CD14-positive monocyte (primary cell): ENCODE data around the gene TMEM132D. TPM values are rescaled to one million over a fixed set of nuclear protein-coding genes. Genes with fewer than 3 reads are reported as not detected.

Source experiments
- DNase-seq, 3 donors: peaks; one replicate each; pipeline ENCODE4 v3.0.0-alpha.2; 2011 to 2022
- H2AFZ ChIP-seq: 2 replicates; pipeline ENCODE4 v1.6.0; 2012; ENCODE audit warnings: mild to moderate bottlenecking, low read depth, low read length, inconsistent platforms; ENCODE audit not compliant: insufficient read depth, poor library complexity, severe bottlenecking
- H3K27ac ChIP-seq, 2 donors: 1 replicate in 1 of 2; 2 replicates in 1 of 2; pipeline ENCODE4 v1.5.1; 2012 to 2013; ENCODE audit warnings: low read length in 2 of 2, control low read depth in 1 of 2, inconsistent platforms in 1 of 2, low read depth in 1 of 2, mild to moderate bottlenecking in 1 of 2
- H3K27me3 ChIP-seq, 2 donors: one replicate each; pipeline versions ENCODE4 v1.6.0 to v1.6.1; 2011 to 2013; ENCODE audit warnings: low read length in 2 of 2; ENCODE audit not compliant: control insufficient read depth in 2 of 2, insufficient read depth in 2 of 2
- H3K36me3 ChIP-seq, 2 donors: replicated peaks in 1 of 2; 1 replicate in 1 of 2; 2 replicates in 1 of 2; pipeline versions ENCODE4 v1.5.1 to v1.6.1; 2012 to 2013; ENCODE audit warnings: low read length in 2 of 2, control low read depth in 1 of 2, inconsistent platforms in 1 of 2, mild to moderate bottlenecking in 1 of 2; ENCODE audit not compliant: insufficient read depth in 2 of 2, control insufficient read depth in 1 of 2
- H3K4me1 ChIP-seq, 2 donors: 1 replicate in 1 of 2; 2 replicates in 1 of 2; pipeline versions ENCODE4 v1.5.1 to v1.6.1; 2012 to 2013; ENCODE audit warnings: low read length in 2 of 2, control low read depth in 1 of 2, inconsistent platforms in 1 of 2, mild to moderate bottlenecking in 1 of 2, moderate library complexity in 1 of 2; ENCODE audit not compliant: insufficient read depth in 2 of 2, control insufficient read depth in 1 of 2
- H3K4me2 ChIP-seq: replicated peaks from 2 replicates; pipeline ENCODE3; 2012; ENCODE audit warnings: low read length, moderate library complexity, mild to moderate bottlenecking; ENCODE audit not compliant: poor library complexity, severe bottlenecking; ENCODE audit errors: extremely low read depth
- H3K4me3 ChIP-seq, 3 experiments: fragments of 200-600 bp in 1 of 3; sonication (generic) in 1 of 3; replicated peaks in 1 of 3; 1 replicate in 2 of 3; 2 replicates in 1 of 3; pipeline ENCODE4 v1.5.1; 2011 to 2013; ENCODE audit warnings: low read length in 3 of 3, mild to moderate bottlenecking in 3 of 3, control low read depth in 2 of 3, low read depth in 2 of 3, inconsistent platforms in 1 of 3, moderate library complexity in 1 of 3
- H3K79me2 ChIP-seq: 2 replicates; pipeline ENCODE4 v1.6.0; 2012; ENCODE audit warnings: mild to moderate bottlenecking, control low read depth, inconsistent platforms, low read length, moderate library complexity; ENCODE audit not compliant: insufficient read depth
- H3K9ac ChIP-seq: 2 replicates; pipeline ENCODE4 v1.6.0; 2017; ENCODE audit warnings: low read length, mild to moderate bottlenecking; ENCODE audit not compliant: insufficient read depth, poor library complexity, severe bottlenecking
- H3K9me3 ChIP-seq, 2 donors: replicated peaks in 1 of 2; 1 replicate in 1 of 2; 2 replicates in 1 of 2; pipeline versions ENCODE4 v1.5.1 to v1.6.1; 2012 to 2013; ENCODE audit warnings: low read length in 2 of 2, control low read depth in 1 of 2; ENCODE audit not compliant: control insufficient read depth in 1 of 2, insufficient read depth in 1 of 2
- H4K20me1 ChIP-seq: 2 replicates; pipeline ENCODE4 v1.6.0; 2012; ENCODE audit warnings: mild to moderate bottlenecking, low read length, control low read depth, moderate library complexity; ENCODE audit not compliant: insufficient read depth
- H3K27ac Mint-ChIP-seq, 7 donors: one replicate each; pipeline ENCODE4 v1.8.0; 2020; ENCODE audit warnings: mild to moderate bottlenecking in 7 of 7, mixed read lengths in 7 of 7, moderate library complexity in 6 of 7, inconsistent platforms in 2 of 7
- H3K27me3 Mint-ChIP-seq, 3 donors: one replicate each; pipeline ENCODE4 v1.8.0; 2021 to 2022; ENCODE audit warnings: low read depth in 3 of 3, mild to moderate bottlenecking in 3 of 3, mixed read lengths in 3 of 3, moderate library complexity in 3 of 3, inconsistent platforms in 1 of 3
- H3K36me3 Mint-ChIP-seq, 2 donors: one replicate each; pipeline ENCODE4 v1.8.0; 2020; ENCODE audit warnings: mixed read lengths in 2 of 2, inconsistent platforms in 1 of 2, mild to moderate bottlenecking in 1 of 2
- H3K4me1 Mint-ChIP-seq: one replicate; pipeline ENCODE4 v1.8.0; 2020; ENCODE audit warnings: mild to moderate bottlenecking, mixed read lengths
- H3K4me3 Mint-ChIP-seq, 2 donors: one replicate each; pipeline ENCODE4 v1.8.0; 2020; ENCODE audit warnings: mild to moderate bottlenecking in 2 of 2, mixed read lengths in 2 of 2, moderate library complexity in 1 of 2
- H3K9me3 Mint-ChIP-seq, 7 donors: one replicate each; pipeline ENCODE4 v1.8.0; 2020 to 2022; ENCODE audit warnings: mixed read lengths in 7 of 7, mild to moderate bottlenecking in 6 of 7, moderate library complexity in 6 of 7, inconsistent platforms in 2 of 7
- WGBS: methylation state at CpG from one replicate; pipeline ENCODE4 v1.1.5; 2013; ENCODE audit warnings: missing lambda C conversion rate; ENCODE audit not compliant: insufficient coverage; 5-methylcytosine and 5-hydroxymethylcytosine counted together
- intact Hi-C, 2 donors: fragments of 100-400 bp; cut with micrococcal nuclease; formaldehyde crosslinking; loops; one replicate each; pipeline versions ENCODE4 v1.15.0 to v1.15.1; 2023
- polyA plus RNA-seq, 3 donors: library from polyadenylated mRNA; depleted of rRNA in 1 of 3; unstranded in 2 of 3; stranded (reverse) in 1 of 3; fragments of 300-500 nt in 2 of 3; fragments of >200 nt in 1 of 3; fragmentation: Illumina TruSeq in 2 of 3; gene quantifications; 1 replicate in 2 of 3; 2 replicates in 1 of 3; pipeline ENCODE4 v1.2.3, GENCODE V29; 2012 to 2021
- TF ChIP-seq, protein P1 (sequence below): fragments of 200-600 bp; IDR thresholded peaks from one replicate; pipeline ENCODE4 v1.8.0; 2022; ENCODE audit warnings: antibody characterized with exemption, mild to moderate bottlenecking

The TMEM132D gene
- polyA plus RNA-seq, 3 donors = 0.04 TPM; not detected in 2

GRCh38 chr12:129234209-129234608 is 669.6 kb downstream of the TMEM132D start:
- no peaks in the 10 kb centered on the region for H3K4me1 ChIP-seq
- H3K9me3 Mint-ChIP-seq = peaks cover 0 to 6% (median 0%) of the 10 kb centered on the region in 7 donors
- H3K4me2 ChIP-seq = no peak overlapping the region
- H3K4me1 Mint-ChIP-seq = no peaks in the 10 kb centered on the region
- H3K9ac ChIP-seq = no peak overlapping the region
- no peaks in the 10 kb centered on the region for H4K20me1 ChIP-seq
- 73% methylated on average over 5 of the region's 6 CpGs for WGBS
- H3K4me3 ChIP-seq = no peak overlapping the region
- H3K36me3 ChIP-seq = no peaks in the 10 kb centered on the region
- DNase-seq = no peak
- intact Hi-C loops = no loop called here
- H3K79me2 ChIP-seq = no peaks in the 10 kb centered on the region
- no peaks in the 10 kb centered on the region for H3K27me3 ChIP-seq
- H3K27me3 Mint-ChIP-seq = peaks cover 0 to 1% (median 0%) of the 10 kb centered on the region in 3 donors
- no peak overlapping the region for H2AFZ ChIP-seq
- H3K27ac Mint-ChIP-seq = no peak overlapping the region
- no peaks in the 10 kb centered on the region for H3K36me3 Mint-ChIP-seq
- no peak overlapping the region for H3K4me3 Mint-ChIP-seq
- TF ChIP-seq, protein P1, sequence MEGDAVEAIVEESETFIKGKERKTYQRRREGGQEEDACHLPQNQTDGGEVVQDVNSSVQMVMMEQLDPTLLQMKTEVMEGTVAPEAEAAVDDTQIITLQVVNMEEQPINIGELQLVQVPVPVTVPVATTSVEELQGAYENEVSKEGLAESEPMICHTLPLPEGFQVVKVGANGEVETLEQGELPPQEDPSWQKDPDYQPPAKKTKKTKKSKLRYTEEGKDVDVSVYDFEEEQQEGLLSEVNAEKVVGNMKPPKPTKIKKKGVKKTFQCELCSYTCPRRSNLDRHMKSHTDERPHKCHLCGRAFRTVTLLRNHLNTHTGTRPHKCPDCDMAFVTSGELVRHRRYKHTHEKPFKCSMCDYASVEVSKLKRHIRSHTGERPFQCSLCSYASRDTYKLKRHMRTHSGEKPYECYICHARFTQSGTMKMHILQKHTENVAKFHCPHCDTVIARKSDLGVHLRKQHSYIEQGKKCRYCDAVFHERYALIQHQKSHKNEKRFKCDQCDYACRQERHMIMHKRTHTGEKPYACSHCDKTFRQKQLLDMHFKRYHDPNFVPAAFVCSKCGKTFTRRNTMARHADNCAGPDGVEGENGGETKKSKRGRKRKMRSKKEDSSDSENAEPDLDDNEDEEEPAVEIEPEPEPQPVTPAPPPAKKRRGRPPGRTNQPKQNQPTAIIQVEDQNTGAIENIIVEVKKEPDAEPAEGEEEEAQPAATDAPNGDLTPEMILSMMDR = no peak
- H3K9me3 ChIP-seq = peaks cover 0 to under 1% of the 10 kb centered on the region in 2 donors
- no peak overlapping the region for H3K27ac ChIP-seq

DNA sequence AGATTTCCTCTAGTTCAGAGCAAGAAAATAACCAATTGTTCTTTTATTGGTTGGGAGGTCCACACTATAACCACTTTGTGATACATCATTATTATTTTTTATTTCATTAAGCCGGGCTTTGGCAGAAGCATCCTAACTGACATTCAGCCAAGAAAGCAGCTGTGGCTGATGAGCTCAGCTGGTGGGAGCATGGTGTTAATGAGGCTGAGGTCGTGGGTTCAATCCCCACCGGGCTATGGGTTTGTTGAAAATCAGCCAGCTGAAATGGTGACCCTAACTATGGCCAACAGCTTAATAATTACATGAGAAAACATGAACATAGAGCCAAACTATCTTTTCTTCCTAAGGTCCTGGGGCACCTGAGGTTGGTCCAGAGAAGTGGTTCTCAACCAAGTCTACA is 672.3 kb downstream of the TMEM132D start:
- DNase-seq = no peak
- Mint-ChIP-seq H3K27me3 (peaks cover 0 to 1% (median 0%) of the 10 kb centered on the region in 3 donors), H3K27ac (no peak overlapping the region), H3K36me3 (no peaks in the 10 kb centered on the region), H3K9me3 (peaks cover 0 to 8% (median 3%) of the 10 kb centered on the region in 7 donors), H3K4me3 (no peak overlapping the region), H3K4me1 (no peaks in the 10 kb centered on the region)
- Histone ChIP-seq H3K27me3 (no peaks in the 10 kb centered on the region), H3K9me3 (peaks cover 0 to 4% of the 10 kb centered on the region in 2 donors), H3K4me1 (no peaks in the 10 kb centered on the region), H3K4me2 (no peak overlapping the region), H3K9ac (no peak overlapping the region), H3K4me3 (no peak overlapping the region), H3K36me3 (no peaks in the 10 kb centered on the region), H4K20me1 (no peaks in the 10 kb centered on the region), H2AFZ (no peak overlapping the region), H3K79me2 (no peaks in the 10 kb centered on the region), H3K27ac (no peak overlapping the region)
- 83% methylated on average over 1 of the region's 3 CpGs for WGBS
- intact Hi-C loops = no loop called here
- TF ChIP-seq, protein P1 = no peak
